Ishikawa (cell line): ENCODE results near the gene NPC1.
A peak's percentile ranks its signal among the peaks of the same experiment; 100 is the strongest.

Experiments
- CEBPB ChIP-seq: IDR thresholded peaks from 2 replicates; pipeline ENCODE4 v1.6.1; 2012
- CREB1 ChIP-seq: IDR thresholded peaks from 2 replicates; pipeline ENCODE4 v1.6.1; 2012; ENCODE audit warnings: low read depth
- EGR1 ChIP-seq: IDR thresholded peaks from 2 replicates; pipeline ENCODE4 v1.6.1; 2012
- EP300 ChIP-seq: IDR thresholded peaks from 2 replicates; pipeline ENCODE4 v1.6.1; 2012; ENCODE audit warnings: borderline replicate concordance
- FOXM1 ChIP-seq: IDR thresholded peaks from 2 replicates; pipeline ENCODE4 v1.6.1; 2012; ENCODE audit warnings: low read depth, borderline replicate concordance
- NFIC ChIP-seq: IDR thresholded peaks from 2 replicates; pipeline ENCODE4 v1.6.1; 2012
- RAD21 ChIP-seq: IDR thresholded peaks from 2 replicates; pipeline ENCODE4 v1.6.1; 2012; ENCODE audit warnings: low read depth
- REST ChIP-seq: IDR thresholded peaks from 2 replicates; pipeline ENCODE4 v1.6.1; 2012; ENCODE audit warnings: low read depth, mild to moderate bottlenecking
- TAF1 ChIP-seq: IDR thresholded peaks from 2 replicates; pipeline ENCODE4 v1.6.1; 2012; ENCODE audit warnings: low read depth, mild to moderate bottlenecking
- TCF12 ChIP-seq: IDR thresholded peaks from 2 replicates; pipeline ENCODE4 v1.6.1; 2012; ENCODE audit warnings: low read depth
- TEAD4 ChIP-seq: IDR thresholded peaks from 2 replicates; pipeline ENCODE4 v1.6.1; 2012
- YY1 ChIP-seq: IDR thresholded peaks from 2 replicates; pipeline ENCODE4 v1.6.1; 2012; ENCODE audit warnings: low read depth
- ZBTB7A ChIP-seq: IDR thresholded peaks from 2 replicates; pipeline ENCODE4 v1.6.1; 2012; ENCODE audit warnings: low read depth
- TF ChIP-seq, protein P1 (sequence below): IDR thresholded peaks from 2 replicates; pipeline ENCODE4 v1.6.1; 2012
- TF ChIP-seq, protein P2 (sequence below): IDR thresholded peaks from 2 replicates; pipeline ENCODE4 v1.6.1; 2012

NPC1 gene

DNA sequence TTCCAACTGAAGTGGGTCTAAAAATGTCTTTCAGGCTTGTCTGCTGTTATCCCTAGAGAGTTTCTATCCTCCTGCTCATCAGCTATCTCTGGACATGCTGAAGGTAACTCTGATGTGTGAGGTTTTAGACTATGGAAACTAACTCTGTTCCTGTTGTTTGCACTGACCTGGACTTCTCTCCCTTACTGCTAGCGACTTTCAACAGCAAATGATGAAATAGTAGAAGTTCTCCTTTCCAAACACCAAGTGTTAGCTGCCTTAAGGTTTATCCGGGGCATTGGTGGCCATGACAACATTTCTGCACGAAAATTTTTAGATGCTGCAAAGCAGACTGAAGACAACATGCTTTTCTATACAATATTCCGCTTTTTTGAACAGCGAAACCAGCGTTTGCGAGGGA is 56.1 kb downstream of the NPC1 start:
- TF ChIP-seq YY1 (no peak), EP300 (no peak), TAF1 (no peak), CEBPB (no peak), TCF12 (no peak), RAD21 (no peak), ZBTB7A (no peak), CREB1 (no peak)
- TF ChIP-seq, protein P1, sequence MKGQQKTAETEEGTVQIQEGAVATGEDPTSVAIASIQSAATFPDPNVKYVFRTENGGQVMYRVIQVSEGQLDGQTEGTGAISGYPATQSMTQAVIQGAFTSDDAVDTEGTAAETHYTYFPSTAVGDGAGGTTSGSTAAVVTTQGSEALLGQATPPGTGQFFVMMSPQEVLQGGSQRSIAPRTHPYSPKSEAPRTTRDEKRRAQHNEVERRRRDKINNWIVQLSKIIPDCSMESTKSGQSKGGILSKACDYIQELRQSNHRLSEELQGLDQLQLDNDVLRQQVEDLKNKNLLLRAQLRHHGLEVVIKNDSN: no peak

- no peak for TF ChIP-seq EP300
- TF ChIP-seq TCF12: no peak
- no peak for TF ChIP-seq TAF1
- TF ChIP-seq YY1: no peak
- TF ChIP-seq NFIC: no peak
- TF ChIP-seq, protein P2, sequence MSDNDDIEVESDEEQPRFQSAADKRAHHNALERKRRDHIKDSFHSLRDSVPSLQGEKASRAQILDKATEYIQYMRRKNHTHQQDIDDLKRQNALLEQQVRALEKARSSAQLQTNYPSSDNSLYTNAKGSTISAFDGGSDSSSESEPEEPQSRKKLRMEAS: no peak
- no peak for TF ChIP-seq FOXM1
- no peak for TF ChIP-seq CREB1
- no peak for TF ChIP-seq RAD21
- TF ChIP-seq EGR1: no peak
- TF ChIP-seq TEAD4: no peak
- TF ChIP-seq, protein P1: no peak
- no peak for TF ChIP-seq CEBPB
- TF ChIP-seq REST: no peak
- TF ChIP-seq ZBTB7A: no peak
Measured at GRCh38 chr18:23529604-23530003, 56.7 kb downstream of the NPC1 start.

DNA sequence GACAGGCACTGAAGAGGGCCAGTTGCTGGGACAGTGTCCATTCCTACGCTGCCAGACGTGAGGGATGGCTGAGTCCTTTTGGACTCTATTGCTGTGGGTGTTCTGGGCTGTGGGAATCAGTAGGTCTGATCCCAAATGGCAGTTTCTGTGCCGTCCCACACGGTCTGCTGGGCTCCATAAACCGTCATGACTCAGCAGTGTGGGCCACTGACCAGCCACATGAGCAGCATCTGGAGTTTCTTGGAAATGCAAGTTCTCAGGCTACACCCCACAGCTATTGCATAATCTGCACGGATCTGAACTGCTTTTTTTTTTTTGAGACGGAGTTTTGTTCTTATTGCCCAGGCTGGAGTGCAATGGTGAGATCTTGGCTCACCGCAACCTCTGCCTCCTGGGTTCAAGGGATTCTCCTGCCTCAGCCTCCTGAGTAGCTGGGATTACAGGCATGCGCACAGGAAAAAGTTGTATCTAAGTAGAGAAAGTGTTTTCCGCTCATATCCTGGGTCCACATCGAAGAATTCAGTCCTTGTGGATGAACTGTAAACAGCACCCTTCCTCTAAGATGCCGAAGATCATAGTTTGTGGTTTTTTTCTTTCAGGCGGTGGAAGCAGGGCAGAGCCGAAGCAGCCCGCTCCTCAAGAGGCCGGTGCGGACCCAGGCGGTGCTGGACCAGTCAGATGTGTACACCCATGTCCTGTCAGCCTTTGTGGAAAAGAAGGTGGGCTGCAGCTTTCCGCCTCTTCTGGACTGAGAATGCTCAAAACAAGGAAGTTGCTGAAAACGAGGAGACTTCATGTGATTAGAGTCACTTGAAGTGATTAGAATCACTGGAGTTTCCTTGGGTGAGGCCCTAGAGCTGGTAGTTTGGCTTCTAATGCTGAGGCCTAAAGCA is 57.5 kb downstream of the NPC1 start:
- no peak for TF ChIP-seq TCF12
- no peak for TF ChIP-seq YY1
- peak; percentile 86 for TF ChIP-seq CEBPB

DNA sequence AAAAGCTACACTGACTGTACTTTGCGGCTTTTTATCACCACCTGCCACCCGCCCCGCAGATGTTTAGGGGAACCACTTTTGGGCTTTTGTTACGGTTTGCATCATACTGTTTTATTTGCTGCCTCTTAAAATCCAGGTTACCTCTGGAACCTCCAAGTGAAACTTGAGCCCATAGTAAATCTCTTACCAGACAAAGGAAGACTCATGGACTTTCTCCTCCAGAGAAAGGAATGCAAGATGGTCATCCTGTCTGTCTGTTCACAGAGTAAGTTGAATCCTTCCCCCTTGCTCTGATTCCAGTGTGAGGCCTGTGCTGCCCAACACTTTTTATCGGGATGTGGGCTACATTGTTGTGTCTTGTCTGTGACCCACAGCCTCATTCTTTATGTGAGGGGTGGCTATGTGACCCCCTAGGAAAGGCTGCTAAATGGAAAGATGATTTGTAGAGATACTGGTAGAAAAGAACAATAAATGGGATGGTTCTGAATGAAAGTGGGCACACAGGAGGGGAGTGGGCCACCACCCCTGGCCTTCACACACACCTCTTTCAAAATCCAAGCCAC is 59.7 kb downstream of the NPC1 start:
- no peak for TF ChIP-seq CREB1
- no peak for TF ChIP-seq TEAD4
- TF ChIP-seq, protein P1: no peak
- no peak for TF ChIP-seq ZBTB7A
- TF ChIP-seq TAF1: no peak
- no peak for TF ChIP-seq RAD21
- no peak for TF ChIP-seq CEBPB
- TF ChIP-seq, protein P2: no peak

GRCh38 chr18:23524213-23524707 is 62.0 kb downstream of the NPC1 start:
- no peak for TF ChIP-seq TAF1
- TF ChIP-seq RAD21: no peak
- no peak for TF ChIP-seq REST
- TF ChIP-seq FOXM1: no peak
- TF ChIP-seq, protein P1: no peak
- no peak for TF ChIP-seq ZBTB7A
- no peak for TF ChIP-seq TEAD4
- no peak for TF ChIP-seq CREB1
